Fibroblast of skin of left quadriceps (primary cell): ENCODE data around the gene LPAR3.

Source experiments
- DNase-seq, 2 experiments: peaks; one replicate each; pipeline ENCODE4 v3.0.0-alpha.2; 2013; ENCODE audit warnings: low read depth in 2 of 2

LPAR3 gene

GRCh38 chr1:84857906-84858305 is 35.1 kb downstream of the LPAR3 start:
- DNase-seq = no peak

- DNase-seq = no peak
Observed at GRCh38 chr1:84856726-84857270, 36.2 kb downstream of the LPAR3 start.

GRCh38 chr1:84855691-84856630 is 37.0 kb downstream of the LPAR3 start:
- DNase-seq = no peak

- no peak for DNase-seq
Observed at GRCh38 chr1:84855168-84855567, 37.8 kb downstream of the LPAR3 start.

DNA sequence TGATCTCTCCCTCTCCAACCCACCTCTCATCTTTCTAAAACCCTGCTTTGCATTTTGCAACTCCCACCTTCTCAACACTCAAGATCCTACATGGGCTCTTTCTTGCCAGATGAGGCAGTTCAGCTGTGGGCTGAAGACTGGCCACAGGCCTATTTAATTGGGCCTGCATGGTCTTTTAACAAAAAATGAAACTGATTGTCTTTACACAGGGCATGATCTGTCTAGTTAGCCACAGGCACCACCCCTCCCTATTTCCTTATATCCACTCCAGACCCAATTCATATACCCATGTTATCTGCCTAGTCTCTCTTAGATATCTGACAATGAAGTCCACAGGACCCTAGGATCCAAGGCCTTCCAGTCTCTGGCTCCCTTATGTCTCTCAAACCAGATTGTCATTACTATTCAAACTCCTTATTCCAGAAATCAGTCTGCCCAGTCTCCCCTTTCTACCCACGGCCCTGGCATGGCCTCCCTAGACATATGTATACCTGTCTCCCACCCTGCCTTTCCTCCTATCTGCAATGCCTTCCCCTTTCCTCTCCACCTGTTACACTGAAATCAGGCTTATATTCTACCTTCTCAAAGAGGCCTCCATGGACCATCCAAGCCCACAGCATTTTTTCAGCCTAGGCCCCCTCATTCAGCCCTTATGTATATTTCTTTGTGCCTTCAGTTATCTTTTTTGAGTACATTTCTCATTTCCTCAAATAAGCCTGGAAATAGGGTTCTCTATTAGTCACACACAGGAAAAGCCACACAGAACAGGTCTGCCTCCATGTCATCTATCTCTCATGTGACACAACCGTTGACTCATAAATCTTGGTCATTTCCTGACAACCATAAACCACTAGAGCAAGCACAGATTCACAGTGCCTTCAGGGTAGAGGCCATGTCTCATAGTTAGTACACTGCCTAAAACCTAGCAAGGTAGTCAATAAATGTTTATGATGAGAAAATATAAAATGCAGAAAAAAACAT is 39.0 kb downstream of the LPAR3 start:
- no peak for DNase-seq

DNA sequence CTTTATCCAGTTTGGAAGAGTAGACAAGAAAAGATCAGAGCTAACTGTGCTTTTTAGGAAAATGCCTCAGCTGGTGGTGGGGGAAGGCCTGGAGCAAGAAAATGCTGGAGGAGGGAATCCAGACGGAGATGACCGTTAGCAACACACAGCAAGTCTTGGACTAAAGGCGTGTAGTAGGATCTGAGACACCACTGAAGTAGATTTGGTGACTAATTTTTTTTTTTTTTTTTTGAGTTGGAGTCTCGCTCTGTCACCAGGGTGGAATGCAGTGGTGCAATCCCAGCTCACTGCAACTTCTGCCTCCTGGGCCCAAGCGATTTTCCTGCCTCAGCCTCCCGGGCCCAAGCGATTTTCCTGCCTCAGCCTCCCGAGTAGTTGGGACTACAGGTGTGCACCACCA is 41.2 kb downstream of the LPAR3 start:
- DNase-seq = peak; percentile 60 to 67

GRCh38 chr1:84849357-84849975 is 43.5 kb downstream of the LPAR3 start:
- no peak for DNase-seq

- peak; percentile 82 to 84 for DNase-seq
Observed at GRCh38 chr1:84847253-84848250, 45.5 kb downstream of the LPAR3 start.

GRCh38 chr1:84846387-84846786 is 46.6 kb downstream of the LPAR3 start:
- no peak for DNase-seq

DNA sequence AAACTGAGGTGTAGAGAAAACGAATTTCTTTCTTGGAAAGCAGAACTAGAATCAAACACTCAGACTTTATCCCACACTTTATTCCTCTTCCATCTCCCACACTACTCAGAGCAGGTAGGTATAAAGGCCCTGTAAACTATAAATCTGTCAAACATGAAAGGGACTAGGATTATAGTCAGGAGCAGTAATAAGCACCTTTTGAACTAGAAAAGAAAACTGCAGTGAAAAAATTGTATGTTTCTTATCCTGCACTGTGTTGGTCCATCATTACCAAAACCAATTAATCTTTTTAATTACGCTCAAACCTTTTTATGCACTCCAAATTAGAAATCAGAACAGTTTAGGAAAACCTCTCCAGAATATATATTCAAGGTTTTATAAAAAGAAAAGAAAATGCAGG is 47.6 kb downstream of the LPAR3 start:
- no peak for DNase-seq

- DNase-seq = no peak
Observed at GRCh38 chr1:84844094-84844493, 48.9 kb downstream of the LPAR3 start.

- DNase-seq = no peak
Observed at GRCh38 chr1:84842748-84843231, 50.2 kb downstream of the LPAR3 start.

DNA sequence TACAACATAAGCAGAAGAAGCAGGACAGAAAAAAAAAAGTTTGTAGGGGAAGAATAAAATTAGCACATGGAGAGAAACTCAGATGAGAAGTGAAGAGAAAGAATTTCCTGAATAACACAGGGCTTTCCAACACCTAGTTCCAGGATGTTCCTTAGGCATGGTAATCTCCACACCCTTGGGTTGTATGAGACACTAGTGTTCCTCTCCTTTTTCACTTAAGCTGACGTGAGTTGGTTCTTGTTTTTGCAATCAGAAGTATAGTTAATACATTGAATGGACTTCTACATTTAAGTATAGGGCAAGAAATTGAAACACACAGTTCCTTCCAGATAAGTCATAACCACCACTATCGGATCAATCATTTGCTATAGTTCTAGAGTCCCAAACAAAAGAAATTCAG is 51.0 kb downstream of the LPAR3 start:
- no peak for DNase-seq

DNA sequence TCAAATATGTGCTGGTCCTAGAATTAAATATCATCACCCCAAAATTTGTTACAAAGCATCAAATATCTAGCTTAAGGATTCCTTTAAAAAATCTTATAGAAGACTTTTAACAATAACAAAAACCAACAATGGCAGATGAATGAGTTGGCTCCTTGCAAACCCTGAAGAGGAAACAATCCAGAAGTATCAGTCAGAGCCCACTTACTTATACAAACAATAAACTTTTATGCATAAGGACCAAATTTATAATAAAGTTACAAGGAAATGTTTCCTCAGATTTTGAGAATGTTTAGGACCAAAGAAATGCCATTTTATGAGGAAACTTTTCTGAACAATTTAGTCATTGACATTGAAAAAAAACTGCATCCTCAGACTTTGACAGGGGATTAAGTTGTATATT is 52.7 kb downstream of the LPAR3 start:
- DNase-seq = no peak

GRCh38 chr1:84839544-84839943 is 53.5 kb downstream of the LPAR3 start:
- DNase-seq = no peak

DNA sequence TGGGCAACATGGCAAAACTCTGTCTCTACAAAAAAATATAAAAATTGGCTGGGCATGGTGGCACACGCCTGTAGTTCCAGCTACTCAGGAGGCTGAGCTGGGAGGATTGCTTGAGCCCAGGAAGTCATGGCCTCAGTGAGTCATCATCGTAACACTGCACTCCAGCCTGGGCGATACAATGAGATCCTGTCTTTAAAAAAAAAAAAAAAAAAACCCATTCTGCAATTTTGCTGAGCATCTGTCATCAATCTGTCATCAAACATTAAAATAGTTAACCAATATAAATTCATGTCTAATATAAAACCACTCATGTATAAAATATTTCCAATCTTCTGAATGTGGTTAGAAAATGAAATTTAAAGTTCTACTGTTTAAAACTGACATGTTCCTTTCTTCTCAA is 56.9 kb downstream of the LPAR3 start:
- DNase-seq = peak; percentile 39 to 47

DNA sequence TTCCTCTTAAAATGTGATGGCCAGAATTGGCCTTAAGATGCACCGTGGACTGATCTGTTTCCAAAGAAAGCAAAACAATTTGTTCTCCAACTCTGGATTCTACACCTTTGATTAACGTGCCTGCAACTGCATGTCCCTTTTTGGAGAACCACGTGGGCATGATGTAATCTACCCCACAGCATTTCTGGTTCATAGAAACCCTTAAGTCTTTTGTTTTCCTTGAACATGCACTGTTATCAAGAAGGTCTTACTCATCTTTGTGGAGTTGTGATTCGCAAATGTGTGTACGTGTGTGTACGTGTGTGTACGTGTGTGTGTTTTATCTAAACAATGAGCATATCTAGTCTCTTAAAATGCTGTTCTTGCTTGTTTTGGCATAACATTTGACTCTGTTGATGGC is 57.8 kb downstream of the LPAR3 start:
- no peak for DNase-seq

GRCh38 chr1:84834419-84835064 is 58.5 kb downstream of the LPAR3 start:
- DNase-seq = peak in 1 of 2 experiments; percentile 18

DNA sequence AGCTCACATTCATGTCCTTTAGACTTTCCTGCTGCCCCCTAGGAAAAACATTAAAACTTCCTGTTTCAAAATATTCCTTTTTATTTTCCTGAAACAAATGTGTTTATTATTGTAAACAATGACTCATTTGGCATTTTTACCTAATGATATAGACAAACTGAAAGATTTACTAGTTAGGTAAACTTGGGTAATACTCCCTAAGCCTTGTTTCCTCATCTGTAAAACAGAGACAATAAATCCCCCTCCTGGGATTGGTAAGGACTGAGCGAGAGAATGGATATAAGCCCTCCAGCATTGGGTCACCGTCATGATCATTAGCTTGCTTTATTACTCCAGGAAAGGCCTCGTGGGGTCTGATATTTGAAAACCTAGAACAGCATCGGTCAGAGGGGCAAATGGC is 59.8 kb downstream of the LPAR3 start:
- no peak for DNase-seq

DNA sequence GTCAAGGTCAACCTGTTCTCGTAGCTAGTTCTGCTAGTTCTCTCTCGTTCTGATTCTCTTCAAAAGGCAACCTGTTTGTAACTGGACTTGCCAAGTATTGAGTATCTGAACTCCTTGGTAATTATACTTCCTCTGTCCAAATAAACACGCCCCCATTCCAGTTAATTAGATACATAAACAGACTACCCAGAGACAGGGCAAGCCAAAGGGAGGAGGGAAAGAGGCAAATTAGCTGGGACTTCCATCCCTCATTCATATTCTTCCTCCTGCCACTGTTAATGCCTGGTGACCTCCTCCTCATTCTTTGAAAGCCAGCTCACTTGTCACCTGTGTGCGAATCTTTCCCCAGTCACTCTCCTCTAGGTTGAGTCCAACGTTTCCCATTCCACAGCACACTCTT is 62.9 kb downstream of the LPAR3 start:
- DNase-seq = no peak
